ENCODE measurements around the gene XPR1.

The XPR1 gene

DNA sequence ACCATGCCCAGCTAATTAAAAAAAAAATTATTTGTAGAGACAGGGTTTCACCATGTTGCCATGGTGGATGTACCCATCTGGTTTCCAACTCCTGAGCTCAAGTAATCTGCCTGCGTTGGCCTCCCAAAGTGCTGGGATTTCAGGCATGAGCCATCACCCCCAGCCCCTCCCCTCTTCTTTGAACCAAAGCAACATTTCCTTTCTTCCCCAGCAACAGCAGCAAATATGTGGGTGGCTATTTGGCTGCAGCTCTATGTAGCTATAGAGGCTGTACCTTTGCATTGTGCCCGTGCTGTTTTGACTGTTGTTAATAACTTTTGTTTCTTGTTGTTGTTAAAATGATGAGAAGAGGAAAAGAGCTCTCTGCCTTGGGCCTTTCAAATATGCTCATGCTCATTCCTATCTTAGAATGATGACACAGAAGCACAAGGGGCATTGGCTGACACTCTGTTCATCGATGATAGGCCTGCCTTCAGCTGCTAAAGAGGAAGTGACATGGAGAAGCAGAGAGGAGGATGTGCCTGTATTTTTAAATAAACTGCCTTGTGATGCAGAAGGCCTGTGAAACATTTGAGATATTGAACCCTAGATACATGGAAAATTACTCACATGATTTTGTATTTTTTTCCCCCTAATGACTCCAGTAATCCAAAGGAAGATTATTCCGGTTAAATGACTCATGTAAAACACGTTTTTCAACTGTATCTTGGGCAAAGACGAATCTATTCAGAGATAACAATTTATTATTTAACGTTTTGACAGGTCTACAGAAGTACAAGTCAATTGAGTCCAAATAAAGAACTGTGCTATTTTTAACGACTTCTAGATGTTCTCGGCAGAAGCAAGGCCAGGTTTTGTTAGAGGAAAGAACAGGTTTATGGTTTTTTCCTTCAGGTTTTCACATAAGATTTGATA lies 20.5 kb upstream of the XPR1 start:
- DNase-seq (ENCODE audit: low read depth, low spot score): no peak
- H3K4me3 ChIP-seq (ENCODE audit: low read length): no peak overlapping the region

DNA sequence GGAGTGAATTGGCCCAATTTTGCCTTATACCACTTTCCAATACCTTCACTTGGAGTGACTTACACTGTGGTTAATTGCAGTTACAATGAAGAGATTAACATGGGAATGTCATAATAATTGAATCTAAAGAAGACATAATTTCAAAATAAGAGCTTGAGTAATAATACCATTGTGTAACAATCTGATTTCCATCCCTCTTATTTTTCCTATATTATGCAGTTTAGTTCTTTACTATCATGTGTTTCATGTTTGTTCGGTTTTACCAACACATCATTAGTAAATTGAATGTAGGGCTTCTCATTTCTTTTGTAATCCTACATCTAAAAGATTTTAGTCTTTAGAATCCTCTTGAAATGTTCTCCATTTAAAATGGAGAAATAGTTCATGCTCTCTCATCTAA lies 19.2 kb upstream of the XPR1 start:
- no peak overlapping the region for H3K4me3 ChIP-seq (ENCODE audit: low read length)
- no peak for DNase-seq (ENCODE audit: low read depth, low spot score)

DNA sequence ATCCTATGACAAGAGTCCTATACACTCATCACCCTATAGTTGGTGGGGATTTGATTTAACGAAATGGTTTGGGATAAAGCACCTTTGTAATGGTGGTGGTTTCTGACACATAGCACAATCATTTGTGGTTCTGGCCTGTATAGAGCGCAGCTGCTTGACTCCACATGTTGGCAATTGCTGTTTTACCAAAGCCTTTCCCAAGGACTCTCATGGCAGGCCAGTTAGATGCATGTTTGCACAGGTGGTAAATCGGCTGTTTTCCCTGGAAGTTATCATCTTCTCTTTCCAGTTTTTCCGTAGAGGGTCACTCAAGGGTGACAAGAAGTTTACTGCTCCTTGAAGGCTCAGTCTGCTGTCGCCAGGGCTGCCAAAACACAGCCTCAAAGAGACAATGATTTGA lies 17.1 kb upstream of the XPR1 start:
- no peak overlapping the region for H3K4me3 ChIP-seq (ENCODE audit: low read length)

DNA sequence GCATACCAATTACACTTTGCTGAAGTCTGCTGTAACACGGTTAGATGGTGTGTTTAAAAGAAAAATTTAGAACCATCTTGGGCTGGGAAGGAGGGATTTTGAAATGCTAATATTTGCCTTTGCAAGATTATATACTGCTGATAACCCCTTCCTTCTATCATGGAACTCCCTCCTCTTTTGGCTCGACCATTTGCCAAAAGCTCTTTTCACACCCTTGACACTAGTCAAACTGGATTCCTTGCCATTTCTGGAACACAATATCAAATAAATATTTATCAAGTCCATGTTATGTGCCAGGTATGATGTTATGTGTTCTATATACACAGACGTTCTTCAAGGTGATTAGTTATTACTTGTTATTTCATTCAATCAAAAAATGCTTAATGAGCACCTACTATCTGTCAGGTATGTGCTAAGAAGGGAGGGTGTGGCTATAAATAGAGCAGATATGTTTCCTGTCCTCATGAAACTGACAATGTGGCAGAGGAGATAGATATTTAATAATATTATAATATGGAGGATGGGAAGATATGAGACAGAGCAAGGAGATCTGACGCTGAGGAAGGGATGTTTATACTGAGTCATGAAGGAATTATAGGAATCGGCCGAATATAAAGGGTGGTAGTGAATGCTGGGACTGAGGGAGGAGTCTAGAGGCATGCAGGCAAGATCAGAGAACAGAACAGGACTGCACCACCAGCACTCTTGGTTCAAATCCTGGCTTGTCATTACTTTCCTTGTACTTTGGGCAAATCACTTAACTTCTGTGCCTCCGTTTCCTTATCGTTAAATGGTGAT lies 16.1 kb upstream of the XPR1 start:
- H3K4me3 ChIP-seq (ENCODE audit: low read length): no peak overlapping the region
- no peak for DNase-seq (ENCODE audit: low read depth, low spot score)

More for the DNA sequence above, 17.1 kb upstream of the XPR1 start:
- DNase-seq (ENCODE audit: low read depth, low spot score): no peak

DNA sequence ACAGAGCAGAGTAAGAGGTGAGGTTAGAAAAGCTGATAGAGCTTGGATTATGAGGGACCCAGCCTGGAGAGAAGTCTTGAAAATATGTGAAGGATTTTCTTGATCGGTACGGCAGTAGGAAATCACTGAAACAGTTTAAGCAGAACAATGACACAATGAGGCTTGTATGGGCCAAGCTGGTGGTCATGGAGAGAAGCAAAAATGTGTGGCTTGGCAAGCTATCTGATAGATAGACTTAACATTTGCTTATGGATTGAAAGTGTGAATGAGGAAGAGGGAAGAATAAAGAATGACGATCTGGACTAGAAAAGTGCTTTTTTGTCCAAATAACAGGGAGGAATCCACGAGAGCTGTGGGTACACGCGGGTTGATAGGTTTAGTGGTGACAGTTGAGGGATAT lies 15.4 kb upstream of the XPR1 start:
- no peak for DNase-seq (ENCODE audit: low read depth, low spot score)

DNA sequence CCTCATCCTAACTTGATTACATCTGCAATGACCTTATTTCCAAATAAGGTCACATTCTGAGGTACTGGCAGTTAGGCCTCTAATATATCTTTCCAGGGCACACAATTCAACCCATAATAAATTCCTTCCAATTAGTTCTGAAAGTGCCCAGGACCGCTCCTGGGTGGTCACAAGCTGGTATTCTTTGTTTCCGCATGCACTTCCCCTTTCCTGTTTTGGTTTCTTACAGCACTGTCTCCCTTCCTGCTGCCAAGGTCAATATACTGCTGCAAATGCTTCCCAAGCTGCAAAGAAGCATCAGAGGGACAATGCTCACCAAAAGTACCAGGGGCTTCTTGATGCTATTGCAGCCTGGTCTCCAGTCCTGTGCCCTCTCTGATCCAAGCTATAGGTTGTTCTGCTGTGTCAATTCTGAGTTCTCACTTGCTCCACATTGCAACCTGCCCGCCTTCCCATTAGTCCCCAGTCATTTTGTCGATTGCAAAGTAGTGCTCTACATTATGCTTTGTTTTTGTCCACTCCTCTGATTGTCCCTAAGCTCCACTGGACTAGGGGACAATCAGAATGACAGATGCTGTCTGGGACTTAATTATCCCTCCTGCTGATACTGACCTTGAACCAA lies 13.9 kb upstream of the XPR1 start:
- DNase-seq (ENCODE audit: low read depth, low spot score): no peak

More for the DNA sequence above, 15.4 kb upstream of the XPR1 start:
- no peak overlapping the region for H3K4me3 ChIP-seq (ENCODE audit: low read length)

DNA sequence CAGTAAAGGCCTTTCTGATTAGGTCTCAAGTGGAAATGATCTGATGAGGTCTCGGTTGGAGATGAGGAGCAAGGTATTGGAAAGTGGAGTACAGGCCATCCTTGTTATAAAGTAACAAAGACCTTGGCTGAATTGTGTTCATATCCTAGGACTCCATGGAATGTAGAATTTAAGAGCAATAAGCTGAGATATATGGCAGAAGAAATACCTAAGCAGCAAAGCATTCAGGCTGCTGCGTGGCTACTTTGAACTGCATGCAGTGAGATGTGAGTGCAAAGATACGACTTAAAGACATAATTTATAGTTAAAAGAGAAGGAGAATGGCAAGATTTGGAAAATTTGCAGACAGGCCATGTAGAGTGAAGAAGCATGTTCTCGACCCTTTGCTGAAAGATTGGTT lies 11.2 kb upstream of the XPR1 start:
- H3K4me3 ChIP-seq (ENCODE audit: low read length): no peak overlapping the region
- DNase-seq (ENCODE audit: low read depth, low spot score): no peak

More for the DNA sequence above, 13.9 kb upstream of the XPR1 start:
- no peak overlapping the region for H3K4me3 ChIP-seq (ENCODE audit: low read length)

DNA sequence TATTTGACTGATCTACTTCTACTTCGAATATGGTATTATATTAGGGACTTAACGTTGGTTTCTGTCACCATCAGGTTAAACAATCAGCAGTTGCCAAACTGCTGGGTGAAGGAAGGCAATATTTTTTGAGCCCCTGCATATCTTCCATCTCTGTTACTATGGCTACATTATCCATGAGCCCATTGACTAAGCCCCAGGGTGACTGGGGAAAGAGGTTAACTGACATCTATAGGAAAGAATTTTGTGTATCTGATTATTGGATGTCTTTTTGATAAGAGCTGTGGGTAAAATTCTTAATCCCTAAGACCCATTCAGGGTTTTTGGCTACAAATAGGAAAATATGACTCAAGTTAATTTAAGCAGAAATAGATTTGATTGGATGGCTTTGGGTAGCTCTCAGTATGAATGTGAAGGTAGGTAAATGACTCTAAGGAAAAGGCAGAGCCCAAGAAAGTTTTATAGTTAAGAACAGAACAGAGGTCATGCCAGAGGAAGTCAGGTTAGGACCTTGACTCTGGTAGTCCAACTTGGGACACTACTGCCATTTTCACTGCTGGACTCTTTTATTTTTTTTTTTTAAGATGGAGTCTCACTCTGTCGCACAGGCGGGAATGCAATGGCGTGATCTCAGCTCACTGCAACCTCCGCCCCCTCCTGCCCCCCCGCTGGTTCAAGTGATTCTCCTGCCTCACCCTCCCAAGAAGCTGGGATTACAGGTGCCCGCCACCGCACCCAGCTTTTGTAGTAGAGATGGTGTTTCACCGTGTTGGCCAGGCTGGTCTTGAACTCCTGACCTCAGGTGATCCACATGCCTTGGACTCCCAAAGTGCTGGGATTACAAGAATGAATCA lies 8.9 kb upstream of the XPR1 start:
- no peak for DNase-seq (ENCODE audit: low read depth, low spot score)
- no peak overlapping the region for H3K4me3 ChIP-seq (ENCODE audit: low read length)

DNA sequence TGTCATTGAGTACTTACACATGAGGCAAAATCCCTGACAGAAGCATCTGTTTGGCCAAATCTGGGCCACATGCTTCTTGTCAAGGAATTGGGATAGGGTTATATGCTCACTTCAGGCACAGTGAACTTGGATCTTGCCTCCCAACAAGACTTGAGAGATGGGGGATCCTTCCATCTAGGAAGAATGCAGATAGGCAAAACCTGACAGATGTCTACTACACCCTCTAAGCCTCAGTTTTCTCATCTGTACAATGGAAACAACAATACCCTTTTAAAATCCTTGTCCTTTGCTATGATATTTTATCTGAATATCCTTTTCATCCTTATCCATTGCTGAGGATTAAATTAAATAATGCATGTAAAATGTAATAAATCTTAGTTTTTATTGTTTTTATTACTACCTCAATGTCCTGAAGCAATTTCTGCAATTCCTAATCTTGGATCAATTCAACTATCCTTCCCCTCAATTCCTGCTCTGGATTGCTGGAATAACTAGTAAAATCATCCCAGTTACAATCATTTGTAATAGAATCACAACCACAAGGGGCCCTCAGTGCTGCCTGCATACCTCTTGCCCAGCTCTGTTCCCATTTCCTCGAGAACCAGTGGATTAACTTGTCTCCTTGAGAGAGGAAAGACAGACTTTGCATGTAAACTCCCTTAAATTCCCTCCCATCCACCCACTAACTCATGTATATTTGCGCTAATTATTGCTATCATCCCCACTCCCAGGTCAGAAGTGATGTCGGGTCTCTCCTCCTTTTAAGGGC lies 8.1 kb upstream of the XPR1 start:
- no peak for DNase-seq (ENCODE audit: low read depth, low spot score)
- no peak overlapping the region for H3K4me3 ChIP-seq (ENCODE audit: low read length)

DNA sequence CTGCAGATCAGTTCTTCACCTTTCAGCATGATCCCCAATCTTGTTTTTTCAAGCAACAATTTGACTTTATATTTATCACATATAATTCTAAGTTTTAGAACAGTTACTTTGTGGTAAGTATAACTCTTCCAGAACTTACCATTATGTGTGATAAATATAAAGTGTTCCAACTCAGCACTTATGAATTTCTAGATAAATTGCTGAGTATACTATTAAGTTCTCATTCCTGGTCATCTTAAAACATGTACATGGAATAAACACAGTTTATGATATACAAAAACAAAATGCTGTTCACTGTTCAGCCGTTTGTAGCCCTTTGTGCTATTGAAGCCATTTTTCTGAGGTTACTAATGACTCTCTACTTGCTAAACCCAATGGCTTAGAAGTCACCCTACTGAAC lies 5.1 kb upstream of the XPR1 start:
- no peak overlapping the region for H3K4me3 ChIP-seq (ENCODE audit: low read length)
- DNase-seq (ENCODE audit: low read depth, low spot score): no peak

DNA sequence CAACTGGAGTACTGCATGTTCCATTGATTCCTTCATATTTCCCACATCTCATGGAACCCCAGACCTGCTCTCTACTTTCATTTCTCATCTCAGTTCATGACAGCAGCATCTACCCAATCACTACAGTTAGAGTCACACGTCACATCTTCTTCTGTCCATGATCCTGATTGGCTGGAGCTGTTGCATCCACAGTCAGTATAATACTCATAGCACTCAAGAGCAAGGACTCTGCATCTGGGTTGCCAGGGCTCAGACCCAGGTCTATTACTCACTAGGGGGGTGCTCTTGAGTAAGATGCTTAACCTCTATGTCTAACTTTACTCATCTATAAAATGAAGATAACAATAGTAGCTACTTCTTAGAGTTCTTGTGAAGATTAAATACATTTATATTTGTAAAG lies 4.4 kb upstream of the XPR1 start:
- DNase-seq (ENCODE audit: low read depth, low spot score): no peak
- no peak overlapping the region for H3K4me3 ChIP-seq (ENCODE audit: low read length)

DNA sequence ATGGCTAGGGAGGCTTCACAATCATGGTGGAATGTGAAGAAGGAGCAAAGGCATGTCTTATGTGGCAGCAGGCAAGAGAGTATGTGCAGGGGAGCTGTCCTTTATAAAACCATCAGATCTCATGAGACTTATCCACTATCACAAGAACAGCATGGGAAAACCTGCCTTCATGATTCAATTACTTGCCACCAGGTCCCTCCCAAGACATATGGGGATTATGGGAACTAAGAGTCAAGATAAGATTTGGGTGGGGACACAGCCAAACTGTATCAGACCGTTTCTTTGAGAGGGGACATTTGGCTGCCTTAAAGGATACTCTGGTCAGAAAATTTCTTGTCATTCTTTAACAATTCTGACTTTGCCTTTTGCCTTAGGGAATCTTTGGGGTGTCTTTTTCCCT lies 3.2 kb upstream of the XPR1 start:
- no peak overlapping the region for H3K4me3 ChIP-seq (ENCODE audit: low read length)
- DNase-seq (ENCODE audit: low read depth, low spot score): no peak

DNA sequence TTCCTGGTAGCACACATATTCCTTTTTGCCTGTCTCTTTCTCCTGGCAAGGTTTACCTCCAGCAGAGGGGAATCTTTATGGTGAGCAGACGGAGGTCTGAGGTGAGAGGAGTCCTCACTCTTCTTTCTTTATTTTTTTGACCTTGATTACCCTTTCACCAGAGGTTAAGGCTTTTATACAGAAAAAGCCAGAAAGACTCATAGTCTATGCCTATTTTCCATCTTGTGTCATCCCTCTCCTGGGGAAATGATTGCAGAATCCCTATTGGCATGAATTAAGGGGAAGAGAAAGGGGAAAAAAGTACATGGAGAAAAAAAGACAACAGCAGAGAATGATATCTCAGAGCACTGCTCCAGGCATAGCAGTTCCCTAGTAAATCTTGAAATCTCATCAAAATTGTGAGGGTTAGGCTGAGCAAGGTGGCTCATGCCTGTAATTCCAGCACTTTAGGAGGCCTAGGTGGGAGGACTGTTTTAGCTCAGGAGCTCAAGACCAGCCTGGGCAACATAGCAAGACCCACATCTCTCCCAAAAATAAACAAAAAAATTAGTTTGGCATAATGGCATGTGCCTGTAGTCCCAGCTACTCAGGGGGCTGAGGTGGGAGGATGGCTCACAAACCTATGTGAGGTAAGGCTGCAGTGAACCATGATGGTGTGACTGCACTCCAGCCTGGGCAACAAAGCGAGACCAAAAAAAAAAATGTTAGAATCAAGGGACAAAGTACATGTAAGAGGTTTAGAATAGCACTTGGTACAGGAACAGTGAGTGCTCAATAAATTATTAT lies 1.2 kb upstream of the XPR1 start:
- DNase-seq (ENCODE audit: low read depth, low spot score): no peak
- H3K4me3 ChIP-seq (ENCODE audit: low read length): no peak overlapping the region

DNA sequence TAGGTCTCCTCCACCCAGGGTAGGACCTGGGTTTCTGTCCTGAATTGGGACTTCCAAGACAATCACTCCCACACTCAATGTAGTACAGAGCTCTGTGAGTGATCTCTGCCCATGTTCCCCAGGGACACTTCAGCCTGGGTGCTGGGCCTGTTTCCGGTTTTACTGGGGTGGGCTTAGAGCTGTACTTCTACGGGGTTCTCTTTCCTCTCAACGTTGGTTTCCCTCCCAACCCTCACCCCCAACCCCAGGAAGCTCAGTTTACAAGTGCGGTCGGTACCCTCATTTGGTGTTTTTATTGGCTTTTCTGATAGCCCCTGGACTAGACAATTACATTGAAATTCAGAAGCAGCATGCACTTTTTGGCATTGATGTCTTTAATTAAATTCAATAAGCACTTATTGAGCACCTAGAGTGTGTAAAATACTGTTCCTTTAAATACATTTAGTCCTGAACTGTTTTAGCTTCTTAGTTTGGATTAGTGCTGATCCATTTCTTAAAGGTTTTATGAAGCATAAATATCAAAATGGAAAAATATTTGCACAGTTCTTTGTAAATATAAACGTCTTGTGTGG lies 542 bp upstream of the XPR1 start:
- DNase-seq (ENCODE audit: low read depth, low spot score): no peak
- H3K4me3 ChIP-seq (ENCODE audit: low read length): peak overlapping the region; percentile 21

DNA sequence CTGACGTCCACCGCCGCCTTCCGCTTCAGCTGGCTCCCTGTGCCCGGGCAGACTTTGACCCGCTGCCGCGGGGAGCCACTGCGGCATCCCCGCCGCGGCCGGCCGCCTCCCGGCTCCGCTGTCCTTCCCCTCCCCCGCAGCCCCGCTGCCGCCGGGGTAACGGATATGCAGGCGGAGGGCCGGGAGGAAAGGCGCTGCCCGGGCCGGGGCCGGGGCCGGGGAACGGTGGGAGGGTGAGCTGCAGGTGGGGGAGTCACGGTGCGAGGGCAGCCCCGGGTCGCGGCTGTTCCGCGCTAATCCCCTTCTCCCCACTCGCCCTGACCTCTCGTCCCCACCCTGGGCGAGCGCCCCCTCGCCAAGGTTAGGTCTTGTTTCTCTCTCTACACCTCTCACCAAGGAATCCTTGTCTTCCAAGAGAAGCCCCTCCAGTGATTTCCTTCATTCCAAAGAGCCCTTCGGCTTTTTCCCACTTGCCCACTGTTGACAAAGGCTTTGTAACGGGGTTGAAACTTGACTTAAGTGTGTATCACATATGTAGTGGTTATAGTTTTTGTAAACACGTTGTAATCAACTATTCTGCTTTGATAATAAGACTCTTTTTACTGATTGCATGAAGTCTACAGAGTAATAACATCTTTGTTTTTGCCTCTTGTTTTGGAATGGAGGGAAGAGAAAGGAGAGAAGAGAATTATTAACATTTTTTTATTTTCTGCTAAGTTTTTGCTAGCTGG lies 669 bp downstream of the XPR1 start:
- H3K4me3 ChIP-seq (ENCODE audit: low read length): peak overlapping the region; percentile 89
- DNase-seq (ENCODE audit: low read depth, low spot score): no peak

All from Jurkat, Clone E6-1 (cell line).